HCT116 (cell line): Measurements from ENCODE around the gene FLRT1.

Experiments
- EZH2 ChIP-seq: fragments of 200-600 bp; sonication (generic); IDR thresholded peaks from 2 replicates; pipeline ENCODE4 v1.6.1; 2017; ENCODE audit warnings: antibody characterized with exemption, mixed run types
- EZH2phosphoT487 ChIP-seq: fragments of 200-600 bp; IDR thresholded peaks from 2 replicates; pipeline ENCODE4 v1.6.1; 2018; ENCODE audit warnings: antibody characterized with exemption, borderline replicate concordance
- MAX ChIP-seq: IDR thresholded peaks from 2 replicates; pipeline ENCODE4 v1.6.1; 2012
- POLR2A ChIP-seq: IDR thresholded peaks from 2 replicates; pipeline ENCODE4 v1.7.0; 2011; ENCODE audit warnings: borderline replicate concordance; ENCODE audit not compliant: insufficient read depth, insufficient read length; ENCODE audit errors: extremely low read depth
- POLR2AphosphoS5 ChIP-seq: IDR thresholded peaks from 2 replicates; pipeline ENCODE4 v1.6.1; 2011; ENCODE audit warnings: mild to moderate bottlenecking, low read depth, low read length, moderate library complexity
- RAD21 ChIP-seq: IDR thresholded peaks from 2 replicates; pipeline ENCODE4 v1.6.1; 2012; ENCODE audit warnings: low read depth, mild to moderate bottlenecking
- REST ChIP-seq: IDR thresholded peaks from 2 replicates; pipeline ENCODE4 v1.6.1; 2012; ENCODE audit warnings: low read depth
- SIN3A ChIP-seq: IDR thresholded peaks from 2 replicates; pipeline ENCODE4 v1.6.1; 2012; ENCODE audit warnings: low read depth
- SP1 ChIP-seq: IDR thresholded peaks from 2 replicates; pipeline ENCODE4 v1.6.1; 2012; ENCODE audit warnings: low read depth
- YY1 ChIP-seq: IDR thresholded peaks from 2 replicates; pipeline ENCODE4 v1.6.1; 2011; ENCODE audit warnings: low read length, low read depth, moderate library complexity, mild to moderate bottlenecking; ENCODE audit not compliant: insufficient replicate concordance; ENCODE audit errors: extremely low read depth
- TF ChIP-seq, protein P1 (sequence below), 3 experiments: fragments of 200-600 bp in 1 of 3; sonication (generic) in 1 of 3; IDR thresholded peaks in 2 of 3; conservative IDR thresholded peaks in 1 of 3; 2 replicates each; pipeline ENCODE4 v1.5.1; 2012 to 2017; ENCODE audit warnings: low read depth in 2 of 3, low read length in 2 of 3, antibody characterized with exemption in 1 of 3, borderline replicate concordance in 1 of 3, control low read depth in 1 of 3, mild to moderate bottlenecking in 1 of 3, mixed read lengths in 1 of 3, mixed run types in 1 of 3, moderate library complexity in 1 of 3; ENCODE audit not compliant: insufficient read depth in 1 of 3
- TF ChIP-seq, protein P2 (sequence below): IDR thresholded peaks from 2 replicates; pipeline ENCODE4 v1.6.1; 2011; ENCODE audit warnings: mild to moderate bottlenecking, low read length, moderate library complexity; ENCODE audit not compliant: insufficient replicate concordance; ENCODE audit errors: extremely low read depth

DNA sequence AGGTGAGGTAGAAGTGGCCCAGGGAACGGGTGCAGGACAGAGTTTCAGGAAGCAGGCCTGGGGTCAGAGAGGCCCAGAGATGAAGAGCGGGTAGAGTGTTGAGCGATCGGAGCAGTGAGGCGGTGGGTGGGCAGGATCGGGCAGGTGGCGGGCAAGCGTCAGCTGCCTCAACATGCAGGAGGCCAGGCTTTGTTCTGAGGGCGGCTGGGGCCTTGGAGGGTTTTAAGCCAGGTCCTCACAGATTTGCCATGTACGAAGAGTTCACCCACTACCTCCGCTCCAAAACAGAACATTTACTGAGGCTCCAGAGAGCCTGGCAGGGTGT is 29.4 kb downstream of the FLRT1 start:
- TF ChIP-seq POLR2A (no peak), EZH2phosphoT487 (no peak), EZH2 (no peak), POLR2AphosphoS5 (no peak), REST (no peak), RAD21 (no peak), YY1 (no peak), SP1 (no peak), SIN3A (no peak), MAX (no peak)
- TF ChIP-seq, protein P1, sequence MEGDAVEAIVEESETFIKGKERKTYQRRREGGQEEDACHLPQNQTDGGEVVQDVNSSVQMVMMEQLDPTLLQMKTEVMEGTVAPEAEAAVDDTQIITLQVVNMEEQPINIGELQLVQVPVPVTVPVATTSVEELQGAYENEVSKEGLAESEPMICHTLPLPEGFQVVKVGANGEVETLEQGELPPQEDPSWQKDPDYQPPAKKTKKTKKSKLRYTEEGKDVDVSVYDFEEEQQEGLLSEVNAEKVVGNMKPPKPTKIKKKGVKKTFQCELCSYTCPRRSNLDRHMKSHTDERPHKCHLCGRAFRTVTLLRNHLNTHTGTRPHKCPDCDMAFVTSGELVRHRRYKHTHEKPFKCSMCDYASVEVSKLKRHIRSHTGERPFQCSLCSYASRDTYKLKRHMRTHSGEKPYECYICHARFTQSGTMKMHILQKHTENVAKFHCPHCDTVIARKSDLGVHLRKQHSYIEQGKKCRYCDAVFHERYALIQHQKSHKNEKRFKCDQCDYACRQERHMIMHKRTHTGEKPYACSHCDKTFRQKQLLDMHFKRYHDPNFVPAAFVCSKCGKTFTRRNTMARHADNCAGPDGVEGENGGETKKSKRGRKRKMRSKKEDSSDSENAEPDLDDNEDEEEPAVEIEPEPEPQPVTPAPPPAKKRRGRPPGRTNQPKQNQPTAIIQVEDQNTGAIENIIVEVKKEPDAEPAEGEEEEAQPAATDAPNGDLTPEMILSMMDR (IDR thresholded peaks at IDR 0.05 in 2 of 3, conservative IDR thresholded peaks at IDR 0.05 in 1 of 3; ENCODE audit: borderline replicate concordance in 1 of 3, insufficient read depth in 1 of 3, low read depth in 2 of 3, low read length in 2 of 3): no peak
- TF ChIP-seq, protein P2, sequence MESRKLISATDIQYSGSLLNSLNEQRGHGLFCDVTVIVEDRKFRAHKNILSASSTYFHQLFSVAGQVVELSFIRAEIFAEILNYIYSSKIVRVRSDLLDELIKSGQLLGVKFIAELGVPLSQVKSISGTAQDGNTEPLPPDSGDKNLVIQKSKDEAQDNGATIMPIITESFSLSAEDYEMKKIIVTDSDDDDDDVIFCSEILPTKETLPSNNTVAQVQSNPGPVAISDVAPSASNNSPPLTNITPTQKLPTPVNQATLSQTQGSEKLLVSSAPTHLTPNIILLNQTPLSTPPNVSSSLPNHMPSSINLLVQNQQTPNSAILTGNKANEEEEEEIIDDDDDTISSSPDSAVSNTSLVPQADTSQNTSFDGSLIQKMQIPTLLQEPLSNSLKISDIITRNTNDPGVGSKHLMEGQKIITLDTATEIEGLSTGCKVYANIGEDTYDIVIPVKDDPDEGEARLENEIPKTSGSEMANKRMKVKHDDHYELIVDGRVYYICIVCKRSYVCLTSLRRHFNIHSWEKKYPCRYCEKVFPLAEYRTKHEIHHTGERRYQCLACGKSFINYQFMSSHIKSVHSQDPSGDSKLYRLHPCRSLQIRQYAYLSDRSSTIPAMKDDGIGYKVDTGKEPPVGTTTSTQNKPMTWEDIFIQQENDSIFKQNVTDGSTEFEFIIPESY: no peak
